Left hindlimb (tissue), 1 donor: ENCODE measurements around the gene NPR1.
"Not testable (repeated sequence)": the region's sequence is repeated elsewhere in the genome, so short reads cannot be mapped to it uniquely, and the experiment has no call there.

Experiments
- DNase-seq: peaks from one replicate; pipeline ENCODE4 v3.0.0-alpha.2; 2018

NPR1 gene

DNA sequence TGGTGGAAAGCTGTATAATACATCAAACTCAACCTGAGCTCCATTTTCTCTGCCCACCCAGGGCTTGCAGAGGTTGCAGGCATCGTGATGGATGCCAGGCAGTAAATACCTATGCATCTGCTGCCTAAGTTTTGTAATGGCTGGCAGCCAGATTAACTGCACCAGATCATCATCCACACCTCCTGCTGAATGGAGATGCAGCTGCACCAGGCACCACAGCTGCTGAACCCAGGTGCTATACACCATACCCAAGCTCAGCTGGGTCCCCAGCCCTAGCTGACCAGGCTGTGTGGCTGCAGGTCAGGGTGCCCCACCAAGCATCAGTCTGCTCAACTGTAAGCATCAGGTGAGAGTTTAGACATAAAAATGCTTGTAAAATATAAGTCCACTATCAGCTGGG is 26.7 kb upstream of the NPR1 start:
- no peak for DNase-seq

DNA sequence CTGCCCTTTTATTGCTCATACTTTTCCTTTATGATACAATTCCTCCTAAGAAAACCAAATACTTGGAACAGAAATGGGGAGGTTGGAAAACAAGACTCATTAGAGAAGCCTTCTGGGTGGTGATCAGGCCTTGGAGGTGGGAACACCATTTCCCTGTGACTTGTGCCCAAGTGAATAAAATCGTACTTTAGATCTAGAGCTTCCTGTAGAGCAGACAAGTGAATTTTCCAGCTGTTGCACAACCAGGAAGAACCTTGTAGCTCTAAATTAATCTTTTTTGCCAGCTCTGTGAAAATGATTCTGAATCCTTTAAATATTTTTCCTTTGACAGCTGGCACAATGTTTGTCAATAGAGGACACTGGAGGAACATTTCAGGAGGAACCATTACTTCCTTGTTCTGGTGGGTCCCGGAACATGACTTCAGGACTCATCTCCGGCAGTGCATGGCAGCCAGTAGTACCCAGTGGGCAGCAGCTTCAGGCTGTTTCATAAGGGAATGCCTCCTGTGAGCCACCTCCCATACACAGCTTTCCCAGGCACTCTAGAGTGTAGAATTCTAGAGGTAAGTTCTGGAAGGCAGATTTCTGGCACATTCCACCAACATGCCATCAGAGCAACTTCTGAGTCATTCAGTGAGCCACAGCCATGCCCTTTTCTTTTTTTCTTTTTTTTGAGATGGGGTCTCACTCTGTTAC is 25.5 kb upstream of the NPR1 start:
- no peak for DNase-seq

DNA sequence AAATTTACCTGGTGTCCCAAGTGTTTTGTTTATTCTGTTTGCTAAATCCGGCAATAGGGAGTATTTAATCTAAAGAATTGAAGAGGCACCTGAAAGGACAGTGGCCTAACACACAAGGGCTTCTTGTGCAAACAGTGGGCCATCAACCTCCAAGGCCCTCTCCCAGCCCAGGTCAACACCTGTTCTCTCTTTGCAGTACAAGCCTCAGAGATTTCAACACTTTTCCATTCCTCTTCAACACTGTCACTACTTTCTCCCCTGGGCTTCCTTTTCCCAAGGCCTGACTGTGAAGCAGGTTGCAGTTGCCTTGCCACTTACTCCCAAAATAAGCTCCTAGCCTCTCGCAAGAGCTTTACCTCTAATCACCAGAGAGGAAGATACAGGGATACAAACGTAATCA is 23.2 kb upstream of the NPR1 start:
- DNase-seq, result no peak

DNA sequence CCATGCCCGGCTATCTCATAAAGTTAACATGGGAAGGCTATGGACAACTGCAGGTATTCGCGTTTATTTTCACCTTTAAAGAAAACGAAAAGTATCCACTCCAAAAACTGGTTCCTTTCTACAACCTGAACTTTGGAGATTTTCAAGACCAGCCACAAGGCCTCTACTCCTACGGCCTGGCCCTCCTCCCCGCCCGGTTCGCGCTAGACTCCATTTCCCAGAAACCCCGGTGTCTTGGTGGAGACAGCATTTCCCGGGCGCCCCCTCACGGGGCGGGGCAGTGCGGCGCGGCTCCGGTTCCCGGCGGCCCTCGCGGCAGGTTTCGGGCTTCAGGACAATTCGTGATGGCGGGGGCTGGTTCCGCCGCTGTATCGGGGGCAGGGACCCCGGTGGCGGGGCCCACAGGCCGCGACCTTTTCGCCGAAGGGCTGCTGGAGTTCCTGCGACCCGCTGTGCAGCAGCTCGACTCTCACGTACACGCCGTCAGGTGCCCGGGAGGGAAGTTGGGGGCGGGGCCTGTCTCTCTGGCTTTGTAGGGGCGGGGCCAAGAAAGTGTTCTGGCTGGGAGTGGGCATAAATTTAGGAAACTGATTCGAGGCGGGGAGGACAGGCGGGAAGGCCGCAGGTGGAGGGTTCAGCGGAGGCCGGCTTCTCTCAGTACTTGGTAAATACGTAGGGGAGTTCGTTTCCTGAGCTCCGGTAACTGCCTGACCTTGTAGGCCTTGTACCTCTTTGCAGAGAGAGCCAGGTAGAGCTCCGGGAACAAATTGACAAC is 19.9 kb upstream of the NPR1 start, which contains the start of gene SNAPIN:
SNAPIN (plus strand) TSS at position 304 of the 775 bp plus-strand sequence; CDS start at position 345, 41 bp downstream.
- DNase-seq, result peak; percentile 96

DNA sequence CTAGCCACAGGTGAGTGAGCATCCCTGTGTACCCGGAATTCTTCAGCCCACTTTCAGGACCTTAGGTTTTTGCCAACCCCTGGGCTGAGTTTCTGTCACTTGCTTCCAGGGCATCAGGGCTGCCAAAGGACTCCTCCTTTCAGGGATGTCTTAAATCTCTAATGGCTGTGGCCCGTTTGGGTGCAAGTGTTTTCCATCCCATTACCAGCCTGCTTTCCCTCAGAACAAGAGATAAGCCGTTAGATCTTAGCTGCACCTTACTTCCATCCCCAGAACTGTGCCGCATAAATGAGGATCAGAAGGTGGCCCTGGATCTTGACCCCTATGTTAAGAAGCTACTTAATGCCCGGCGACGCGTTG is 19.3 kb upstream of the NPR1 start:
- DNase-seq, result no peak

DNA sequence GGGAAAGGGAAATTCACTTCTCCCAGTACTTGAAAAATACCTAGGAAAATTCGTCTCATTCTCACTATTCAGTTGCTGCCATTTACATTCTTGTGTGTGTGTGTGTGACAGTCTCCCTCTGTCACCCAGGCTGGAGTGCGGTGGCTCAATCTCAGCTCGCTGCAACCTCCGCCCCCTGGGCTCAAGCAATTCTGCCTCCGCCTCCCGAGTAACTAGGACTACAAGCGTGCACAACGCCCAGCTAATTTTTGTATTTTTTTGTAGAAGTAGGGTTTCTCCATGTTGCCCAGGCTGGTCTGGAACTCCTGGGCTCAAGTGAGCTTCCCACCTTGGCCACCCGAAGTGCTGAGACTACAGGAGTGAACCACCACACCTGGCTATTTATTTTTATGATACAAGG is 18.8 kb upstream of the NPR1 start:
- DNase-seq, result no peak

DNA sequence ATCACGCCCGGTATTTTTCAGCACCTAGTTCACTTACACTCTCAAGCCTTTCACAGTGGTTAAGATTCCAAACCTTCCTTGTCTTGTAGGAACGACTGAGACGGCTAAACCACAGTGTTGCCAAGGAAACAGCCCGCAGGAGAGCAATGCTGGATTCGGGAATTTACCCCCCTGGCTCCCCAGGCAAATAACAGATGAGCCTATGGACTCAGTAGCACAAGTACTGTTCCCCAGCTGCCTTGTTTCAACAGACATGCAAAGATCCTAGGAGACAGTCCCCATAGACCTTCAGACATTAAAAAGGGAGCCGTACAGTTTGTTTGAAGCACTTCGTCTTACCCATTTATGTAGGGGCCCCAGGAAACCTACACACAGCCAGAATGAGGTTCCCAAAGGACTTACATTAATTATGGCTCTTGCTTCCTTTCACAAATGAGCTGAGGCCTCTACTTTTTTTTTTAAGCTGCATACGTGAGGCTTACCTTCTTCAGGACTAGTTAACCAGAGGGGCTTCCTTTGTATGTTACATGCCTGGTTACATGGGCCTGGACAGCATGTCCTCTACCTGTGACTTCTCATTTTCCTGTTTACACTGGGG is 17.3 kb upstream of the NPR1 start:
- DNase-seq, result no peak

DNA sequence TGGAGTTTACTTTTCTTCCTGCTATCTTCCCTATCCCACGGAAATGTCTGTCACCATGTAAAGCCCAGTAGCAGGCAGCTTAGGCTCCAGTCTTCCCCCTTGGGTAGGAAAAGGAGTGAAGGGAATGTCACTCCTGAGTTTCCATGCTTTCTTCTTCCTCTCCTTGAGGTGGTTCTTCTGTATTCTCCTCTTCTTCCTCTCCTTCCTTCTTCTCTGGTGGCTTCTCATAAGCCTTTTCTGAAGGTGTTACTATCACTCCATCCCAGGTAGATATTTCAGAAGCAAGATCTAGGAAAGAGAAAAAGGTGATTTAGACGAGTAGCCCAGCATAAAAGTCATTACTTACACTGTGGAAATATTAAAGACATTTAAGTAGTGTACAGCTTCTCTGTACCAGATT is 16.2 kb upstream of the NPR1 start:
- DNase-seq, result no peak

DNA sequence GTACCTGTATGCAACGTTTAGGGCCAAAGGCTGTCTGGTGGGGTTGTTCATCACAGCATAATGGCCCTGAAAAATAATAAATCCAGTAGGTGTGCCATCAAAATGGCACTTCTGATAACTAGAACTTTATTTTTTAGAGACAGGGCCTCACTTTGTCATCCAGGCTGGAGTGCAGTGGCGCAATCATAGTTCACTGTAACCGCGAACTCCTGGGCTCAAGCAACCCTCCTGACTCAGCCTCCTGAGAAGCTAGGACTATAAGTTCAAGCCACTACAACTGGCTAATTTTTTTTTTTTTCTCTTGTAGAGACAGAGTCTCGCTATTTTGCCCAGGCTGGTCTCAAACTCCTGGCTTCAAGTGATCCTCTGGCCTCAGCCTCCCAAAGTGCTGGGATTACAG is 15.3 kb upstream of the NPR1 start:
- DNase-seq, result no peak

DNA sequence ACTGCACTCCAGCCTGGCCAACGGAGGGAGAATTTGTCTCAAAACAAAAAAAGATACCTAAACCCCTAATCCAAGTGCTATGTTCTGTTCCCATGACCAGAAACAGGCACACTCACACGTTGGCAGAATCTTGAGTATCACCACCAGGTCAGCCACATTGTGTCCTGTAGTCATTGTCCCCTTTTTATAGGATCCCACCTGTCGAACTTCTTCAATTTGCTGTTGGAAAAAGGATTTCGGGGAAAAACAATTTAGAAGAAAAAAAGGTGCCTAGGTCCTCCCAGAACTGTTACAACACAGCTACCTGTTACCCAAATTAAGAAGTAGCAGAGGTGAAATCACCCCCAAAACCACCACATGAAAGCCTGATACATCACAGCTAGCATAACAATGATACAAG is 11.0 kb upstream of the NPR1 start:
- no peak for DNase-seq

DNA sequence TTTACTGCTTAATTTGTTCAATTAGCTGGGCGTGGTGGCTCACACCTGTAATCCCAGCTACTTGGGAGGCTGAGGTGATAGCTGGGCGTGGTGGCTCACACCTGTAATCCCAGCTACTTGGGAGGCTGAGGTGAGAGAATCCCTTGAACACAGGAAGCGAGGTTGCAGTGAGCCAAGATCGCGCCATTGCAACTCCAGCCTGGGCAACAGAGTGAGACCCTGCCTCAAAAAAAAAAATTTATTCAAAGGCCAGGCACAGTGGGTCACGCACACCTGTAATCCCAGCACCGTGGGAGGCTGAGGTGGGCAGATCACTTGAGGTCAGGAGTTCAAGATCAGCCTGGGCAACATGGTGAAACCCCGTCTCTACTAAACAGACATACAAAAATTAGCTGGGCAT is 9.8 kb upstream of the NPR1 start:
- DNase-seq, result not testable (repeated sequence)

DNA sequence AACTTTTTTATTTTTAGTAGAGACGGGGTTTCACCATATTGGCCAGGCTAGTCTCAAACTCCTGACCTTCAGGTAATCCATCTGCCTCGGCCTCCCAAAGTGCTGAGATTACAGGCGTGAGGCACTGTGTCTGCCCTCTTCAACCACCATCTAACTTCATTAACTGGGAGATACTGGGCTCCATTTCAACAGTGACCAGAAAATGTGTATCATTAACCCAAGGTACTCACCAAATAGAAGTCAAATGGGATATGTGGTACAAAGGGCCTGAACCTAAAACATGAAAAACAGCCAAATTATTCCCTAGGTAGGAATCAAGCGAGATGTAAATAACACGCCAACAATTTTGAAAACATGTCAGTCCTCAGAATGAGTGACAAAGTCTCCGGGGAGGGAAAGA is 8.9 kb upstream of the NPR1 start:
- DNase-seq, result no peak

DNA sequence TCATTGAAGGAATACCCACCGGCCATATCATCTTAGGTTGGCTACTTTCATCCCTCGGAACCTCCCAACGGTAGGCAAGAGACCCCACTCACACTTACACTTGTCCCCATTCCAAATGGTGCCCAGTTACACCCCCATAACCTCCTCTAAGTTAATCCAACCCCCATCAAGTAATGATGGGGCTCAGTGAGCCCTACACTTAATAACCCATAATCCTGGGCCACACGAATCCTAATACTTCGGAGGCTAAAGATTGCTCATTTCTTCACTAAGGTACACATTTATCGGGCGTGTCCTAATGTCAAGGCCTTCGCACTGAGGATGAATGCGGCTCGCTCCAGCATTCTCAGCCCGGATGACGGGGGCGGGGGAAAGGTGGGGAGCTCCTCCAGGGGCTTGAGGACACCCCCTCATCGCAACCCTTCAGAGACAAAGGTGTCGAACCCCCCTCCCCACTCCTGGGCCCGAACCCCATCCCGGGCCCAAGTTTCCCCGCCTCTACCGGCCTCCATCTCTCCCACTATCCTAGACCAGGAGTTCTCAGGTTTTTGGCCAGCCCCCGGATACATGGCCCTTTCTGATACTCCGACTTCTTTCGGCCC is 8.1 kb upstream of the NPR1 start:
- DNase-seq, result no peak

DNA sequence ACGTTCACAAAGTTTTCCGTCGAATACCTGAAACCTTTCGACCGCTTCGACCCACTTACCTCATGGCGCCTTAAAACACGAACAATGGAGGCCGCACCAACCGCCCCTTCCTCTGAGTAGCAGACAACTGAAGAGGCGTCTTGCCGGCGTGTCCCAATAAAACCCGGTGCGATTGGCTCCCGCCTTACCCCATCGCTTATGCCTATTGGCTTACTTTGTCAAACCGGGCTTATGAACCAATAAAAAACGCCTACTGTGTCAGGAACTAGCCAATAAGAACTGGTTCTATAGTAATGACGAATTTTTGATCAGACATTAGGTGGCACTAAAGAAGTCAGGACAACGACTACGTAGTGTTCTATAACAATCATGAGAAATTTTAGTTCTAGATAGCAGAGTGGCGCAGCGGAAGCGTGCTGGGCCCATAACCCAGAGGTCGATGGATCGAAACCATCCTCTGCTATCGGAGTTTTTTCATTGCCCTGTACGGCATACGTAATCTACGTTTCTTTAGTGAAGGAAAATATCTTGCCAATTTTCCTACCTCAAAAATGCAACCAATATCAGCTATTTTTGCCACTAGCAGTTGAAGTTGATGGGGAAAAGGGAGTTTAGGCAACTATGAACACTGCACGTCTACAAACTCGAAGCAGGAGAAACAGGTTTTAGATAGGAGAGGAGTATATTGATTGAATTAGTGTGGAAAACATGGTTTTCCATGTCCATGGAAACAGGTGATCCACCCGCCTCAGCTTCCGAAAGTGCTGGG is 7.4 kb upstream of the NPR1 start, which contains the start of gene ILF2:
ILF2 (minus strand) TSS at position 135 of the 769 bp plus-strand sequence; CDS start at position 64, 71 bp downstream.
- peak; percentile 99 for DNase-seq

DNA sequence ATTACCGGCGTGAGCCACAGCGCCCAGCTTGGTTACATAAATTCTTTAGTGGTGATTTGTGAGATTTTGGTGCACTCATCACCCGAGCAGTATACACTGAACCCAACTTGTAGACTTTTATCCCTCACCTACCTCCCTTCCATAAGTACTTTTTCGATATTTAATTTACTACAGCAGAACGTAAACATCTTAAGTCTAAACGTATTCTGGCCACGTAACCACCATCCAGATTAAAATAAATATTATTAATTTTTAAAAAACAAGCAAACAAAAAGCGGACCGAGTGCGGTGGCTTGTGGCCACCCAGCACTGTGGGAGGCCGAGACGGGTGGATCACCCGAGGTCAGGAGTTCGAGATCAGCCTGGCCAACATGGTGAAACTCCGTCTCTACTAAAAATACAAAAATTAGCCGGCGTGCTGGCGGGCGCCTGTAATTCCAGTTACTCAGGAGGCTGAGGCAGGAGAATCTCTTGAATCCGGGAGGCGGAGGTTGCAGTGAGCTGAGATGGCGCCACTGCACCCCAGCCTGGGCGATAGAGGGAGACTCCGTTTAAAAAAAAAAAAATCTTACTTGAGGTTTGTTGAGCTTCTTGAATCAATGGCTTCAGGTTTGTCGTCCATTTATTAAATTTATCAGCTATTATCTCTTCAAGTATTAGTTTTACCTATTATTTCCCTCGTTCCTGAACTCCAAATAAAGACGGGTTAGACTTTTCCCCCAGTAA is 6.7 kb upstream of the NPR1 start:
- DNase-seq, result not testable (repeated sequence)

DNA sequence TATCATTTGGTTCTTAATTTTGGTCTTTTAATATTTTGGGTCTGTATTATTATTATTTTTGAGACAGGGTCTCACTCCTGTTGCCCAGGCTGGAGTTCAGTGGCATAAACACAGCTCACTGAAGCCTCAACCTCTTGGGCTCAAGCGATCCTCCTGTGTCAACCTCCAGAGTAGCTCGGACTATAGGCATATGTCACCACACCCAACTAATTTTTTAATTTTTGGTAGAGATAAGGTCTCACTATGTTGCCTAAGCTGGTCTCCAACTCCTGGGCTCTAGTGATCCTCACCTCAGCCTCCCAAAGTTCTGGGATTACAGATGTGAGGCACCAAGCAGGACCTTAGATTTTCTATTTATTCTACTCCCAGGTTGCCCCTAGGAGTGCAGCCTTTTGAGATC is 5.0 kb upstream of the NPR1 start:
- no peak for DNase-seq

DNA sequence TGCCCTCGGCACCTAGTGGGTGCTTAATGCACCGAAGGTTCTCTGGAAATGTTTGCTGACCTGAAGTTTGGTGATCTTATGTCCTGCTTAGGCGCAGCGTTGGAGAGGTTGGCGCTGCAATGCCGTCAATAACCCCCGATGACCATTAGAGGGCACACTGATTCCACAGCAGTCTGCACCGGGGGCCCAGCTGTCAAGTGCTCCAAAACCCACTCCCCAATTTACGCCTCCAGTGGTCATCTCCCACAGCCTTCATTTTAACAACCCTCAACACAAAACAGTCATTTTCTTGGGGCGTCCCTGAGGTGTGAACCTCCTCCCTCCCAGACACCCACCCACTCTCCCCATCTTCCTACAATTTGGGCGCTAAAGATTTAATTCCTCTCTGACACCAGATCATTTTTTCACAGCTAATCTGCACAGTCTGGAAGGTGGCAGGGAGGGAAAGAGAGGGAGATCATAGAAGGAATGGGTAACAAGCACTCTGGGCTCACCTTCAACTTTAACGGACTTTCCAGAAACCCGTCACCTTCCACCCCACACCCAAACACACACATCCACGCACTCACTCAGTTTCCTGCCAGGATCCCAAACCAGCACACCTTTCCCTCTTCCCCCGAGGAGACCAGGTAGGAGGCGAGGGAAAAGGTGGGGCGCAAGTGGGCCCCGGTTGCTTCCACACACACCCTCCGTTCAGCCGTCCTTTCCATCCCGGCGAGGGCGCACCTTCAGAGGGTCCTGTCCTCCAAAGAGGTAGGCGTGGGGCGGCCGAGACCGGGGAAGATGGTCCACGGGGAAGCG is 570 bp upstream of the NPR1 start:
- peak; percentile 25 for DNase-seq

DNA sequence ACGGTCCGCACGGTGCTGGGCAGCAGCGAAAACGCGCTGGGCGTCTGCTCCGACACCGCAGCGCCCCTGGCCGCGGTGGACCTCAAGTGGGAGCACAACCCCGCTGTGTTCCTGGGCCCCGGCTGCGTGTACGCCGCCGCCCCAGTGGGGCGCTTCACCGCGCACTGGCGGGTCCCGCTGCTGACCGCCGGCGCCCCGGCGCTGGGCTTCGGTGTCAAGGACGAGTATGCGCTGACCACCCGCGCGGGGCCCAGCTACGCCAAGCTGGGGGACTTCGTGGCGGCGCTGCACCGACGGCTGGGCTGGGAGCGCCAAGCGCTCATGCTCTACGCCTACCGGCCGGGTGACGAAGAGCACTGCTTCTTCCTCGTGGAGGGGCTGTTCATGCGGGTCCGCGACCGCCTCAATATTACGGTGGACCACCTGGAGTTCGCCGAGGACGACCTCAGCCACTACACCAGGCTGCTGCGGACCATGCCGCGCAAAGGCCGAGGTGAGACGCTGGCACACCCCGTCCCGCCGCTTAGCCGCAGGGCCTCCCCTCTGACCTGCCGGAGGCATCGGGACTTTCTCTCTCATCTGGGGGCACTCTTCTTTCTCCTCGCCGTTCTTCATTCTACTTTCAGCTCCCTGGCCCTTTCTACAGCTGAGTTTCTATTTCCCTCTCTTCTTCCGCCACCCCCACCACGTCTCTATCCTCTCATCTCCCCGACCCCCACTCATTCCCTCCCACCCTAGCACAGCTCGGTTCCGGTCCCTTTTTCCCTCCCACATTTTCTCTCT is 1.0 kb downstream of the NPR1 start:
- no peak for DNase-seq

DNA sequence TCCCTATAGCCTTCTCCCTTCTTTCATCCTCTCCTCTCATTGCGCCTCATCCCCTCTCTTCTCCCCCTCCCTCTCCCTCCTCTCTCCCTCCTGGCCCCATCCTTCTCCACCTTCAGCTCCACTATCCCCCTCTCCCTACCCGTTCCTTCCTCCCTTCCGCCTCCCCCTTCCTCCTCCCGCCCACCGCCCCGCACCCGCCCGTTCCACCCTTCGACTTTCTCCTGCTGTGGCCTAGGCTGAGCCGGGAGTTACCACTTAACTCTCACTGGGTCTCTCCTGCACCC is 1.6 kb downstream of the NPR1 start:
- DNase-seq, result no peak

DNA sequence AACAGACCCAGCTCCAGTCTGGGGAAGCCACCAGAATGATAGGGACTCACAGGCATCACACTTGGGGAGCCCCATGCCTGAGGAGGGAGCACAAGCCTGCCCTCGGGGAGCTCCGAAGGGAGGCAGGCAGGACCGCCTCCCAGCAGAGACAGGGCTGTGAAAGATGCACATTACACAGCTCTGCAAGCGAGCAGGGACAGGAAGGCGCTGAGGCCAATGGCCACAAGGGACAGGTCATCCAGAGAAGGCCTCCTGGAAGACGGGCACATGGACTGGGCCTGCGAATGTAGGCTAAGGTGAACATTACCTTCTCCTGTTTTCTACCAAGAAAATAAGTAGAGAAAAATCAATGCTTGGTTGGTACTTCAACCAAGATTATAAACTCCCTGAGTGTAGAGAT is 4.2 kb downstream of the NPR1 start:
- DNase-seq, result peak; percentile 7

DNA sequence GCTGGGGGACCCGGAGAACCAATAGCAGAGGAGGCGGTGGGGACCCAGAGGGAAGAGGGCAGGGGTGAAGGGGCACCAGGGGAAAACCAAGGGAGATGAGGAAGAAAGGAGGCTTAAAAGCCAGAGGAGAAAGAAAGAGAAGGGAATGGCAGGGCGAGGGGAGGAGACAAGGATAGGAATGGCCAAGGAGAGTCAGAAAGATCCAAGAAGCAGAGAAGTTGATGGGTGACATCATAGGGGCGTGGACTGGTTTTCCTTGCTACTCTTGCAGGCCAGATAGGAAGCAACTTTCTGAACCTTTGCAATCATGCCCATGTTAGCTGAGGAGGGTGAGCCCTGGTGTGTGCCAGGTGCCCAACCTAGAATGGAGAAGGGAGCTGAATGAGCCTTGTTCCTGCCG is 5.4 kb downstream of the NPR1 start:
- DNase-seq, result no peak
